PC-3 (cell line): ENCODE measurements around the gene ARAP3. TPM values are rescaled to one million over a fixed set of nuclear protein-coding genes. Genes with fewer than 3 reads are reported as not detected.
A peak's percentile ranks its signal among the peaks of the same experiment; 100 is the strongest.

ENCODE experiments used
- ATAC-seq: fragments of 200-7000 bp; cut with Tn5 transposase; 2 replicates; pipeline ENCODE4 v1.9.1; 2020; ENCODE audit warnings: mild to moderate bottlenecking, moderate library complexity
- BruUV-seq: library from RNA; stranded (reverse); fragments of 400-500 nt; replicated peaks from 2 replicates; lab custom pipeline; 2021; lab: Mats Ljungman, UMichigan
- CTCF ChIA-PET: fragments of 300-600 bp; sonication (Branson Sonifier 250); formaldehyde crosslinking; loops from one replicate; lab custom pipeline; 2022; ENCODE audit warnings: antibody characterized with exemption; lab: Charles Lee
- POLR2A ChIA-PET: fragments of 300-600 bp; sonication (Branson Sonifier 250); formaldehyde crosslinking; loops from one replicate; lab custom pipeline; 2022; ENCODE audit warnings: antibody characterized with exemption; ENCODE audit not compliant: unreplicated experiment; lab: Charles Lee
- DNase-seq: peaks from one replicate; pipeline ENCODE4 v3.0.0-alpha.2; 2015
- H2AFZ ChIP-seq: fragments of 300-600 bp; sonication (generic); 2 replicates; pipeline ENCODE4 v1.6.0; 2016; ENCODE audit warnings: antibody characterized with exemption, low read length
- H3F3A ChIP-seq: fragments of 300-600 bp; sonication (generic); one replicate; pipeline ENCODE4 v1.6.0; 2017; ENCODE audit warnings: antibody characterized with exemption, low read length, control low read depth, mild to moderate bottlenecking; ENCODE audit not compliant: unreplicated experiment
- H3K27ac ChIP-seq: fragments of 300-600 bp; sonication (generic); 2 replicates; pipeline ENCODE4 v1.5.1; 2016; ENCODE audit warnings: mild to moderate bottlenecking, low read length
- H3K27me3 ChIP-seq: fragments of 300-600 bp; sonication (generic); 2 replicates; pipeline ENCODE4 v1.6.1; 2016; ENCODE audit warnings: low read length, mixed read lengths
- H3K36me3 ChIP-seq: fragments of 300-600 bp; sonication (generic); 2 replicates; pipeline ENCODE4 v1.6.1; 2016; ENCODE audit warnings: low read depth, mixed run types, low read length, mixed read lengths
- H3K4me1 ChIP-seq: fragments of 300-600 bp; sonication (generic); 2 replicates; pipeline ENCODE4 v1.5.1; 2016; ENCODE audit warnings: low read length; ENCODE audit not compliant: insufficient read depth
- H3K4me2 ChIP-seq: fragments of 300-600 bp; sonication (generic); 2 replicates; pipeline ENCODE4 v1.6.0; 2016; ENCODE audit warnings: low read length
- H3K4me3 ChIP-seq: fragments of 300-600 bp; sonication (generic); 2 replicates; pipeline ENCODE4 v1.5.1; 2016; ENCODE audit warnings: mild to moderate bottlenecking, low read length, mixed read lengths
- H3K79me2 ChIP-seq: fragments of 300-600 bp; sonication (generic); 2 replicates; pipeline ENCODE4 v1.6.1; 2017; ENCODE audit warnings: low read length, mixed read lengths
- H3K9ac ChIP-seq: fragments of 300-600 bp; sonication (generic); 2 replicates; pipeline ENCODE4 v1.6.0; 2016; ENCODE audit warnings: mild to moderate bottlenecking, low read length
- H3K9me2 ChIP-seq: fragments of 300-600 bp; sonication (generic); replicated peaks from 2 replicates; pipeline ENCODE4 v1.6.1; 2016; ENCODE audit warnings: mixed run types, low read length, mixed read lengths
- H3K9me3 ChIP-seq: fragments of 300-600 bp; sonication (generic); 2 replicates; pipeline ENCODE4 v1.6.1; 2016; ENCODE audit warnings: low read length, mixed read lengths
- H4K20me1 ChIP-seq: fragments of 300-600 bp; sonication (generic); 2 replicates; pipeline ENCODE4 v1.6.1; 2016; ENCODE audit warnings: low read length, mixed read lengths
- EZH2 ChIP-seq: fragments of 300-600 bp; sonication (generic); IDR thresholded peaks from one replicate; pipeline ENCODE4 v1.6.1; 2017; ENCODE audit warnings: antibody characterized with exemption, mild to moderate bottlenecking, low read length; ENCODE audit not compliant: unreplicated experiment
- EZH2phosphoT487 ChIP-seq: fragments of 300-600 bp; sonication (generic); IDR thresholded peaks from 2 replicates; pipeline ENCODE4 v1.6.1; 2018; ENCODE audit warnings: mild to moderate bottlenecking, antibody characterized with exemption, low read length, borderline replicate concordance
- intact Hi-C: fragments of 100-400 bp; cut with micrococcal nuclease; formaldehyde crosslinking; loops from 2 replicates; pipeline ENCODE4 v1.9.0; 2023
- total RNA-seq: library from RNA; depleted of rRNA; stranded (reverse); fragments of >200 nt; gene quantifications from 2 replicates; pipeline ENCODE4 v1.2.3, GENCODE V29; 2014
- TF ChIP-seq, protein P1 (sequence below): fragments of 300-600 bp; sonication (generic); conservative IDR thresholded peaks from 2 replicates; pipeline ENCODE4 v1.5.1; 2017; ENCODE audit warnings: antibody characterized with exemption, low read depth, mild to moderate bottlenecking, low read length

Gene ARAP3
- total RNA-seq, 1 experiment from 2014 or later = 7.1 TPM

DNA sequence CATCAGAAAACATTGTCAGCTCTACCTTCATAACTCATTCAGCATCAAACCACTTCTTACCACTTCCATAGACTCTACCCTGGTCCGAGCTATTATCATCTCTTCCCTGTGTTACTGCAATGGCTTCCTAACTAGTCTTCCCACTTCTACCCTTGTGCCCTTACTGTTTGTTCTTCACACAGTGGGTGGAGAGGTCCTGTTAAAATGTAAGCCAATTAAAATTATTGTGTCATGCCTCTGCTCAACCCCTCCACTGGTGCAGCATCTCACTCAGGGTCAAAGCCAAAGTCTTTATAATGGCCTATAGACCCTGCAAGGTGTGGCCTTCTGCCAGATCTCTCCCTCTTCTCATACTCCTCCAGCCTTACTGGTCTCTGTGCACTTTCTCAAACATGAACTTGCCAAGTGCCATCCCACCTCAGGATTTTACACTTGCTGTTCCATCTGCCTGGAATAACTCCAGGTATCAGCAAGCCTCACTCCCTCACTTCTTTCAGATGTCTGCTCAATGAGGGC, 22.8 kb upstream of the ARAP3 start:
- no peaks in the 10 kb centered on the region for H3K9me2 ChIP-seq
- no peaks in the 10 kb centered on the region for H3K36me3 ChIP-seq
- H3K27ac ChIP-seq = no peak overlapping the region
- ChIA-PET CTCF (no interaction called here), POLR2A (no interaction called here)
- no peak overlapping the region for H3K4me2 ChIP-seq
- no peaks in the 10 kb centered on the region for H3F3A ChIP-seq
- no peak overlapping the region for H2AFZ ChIP-seq
- no peak for TF ChIP-seq EZH2
- TF ChIP-seq, protein P1, sequence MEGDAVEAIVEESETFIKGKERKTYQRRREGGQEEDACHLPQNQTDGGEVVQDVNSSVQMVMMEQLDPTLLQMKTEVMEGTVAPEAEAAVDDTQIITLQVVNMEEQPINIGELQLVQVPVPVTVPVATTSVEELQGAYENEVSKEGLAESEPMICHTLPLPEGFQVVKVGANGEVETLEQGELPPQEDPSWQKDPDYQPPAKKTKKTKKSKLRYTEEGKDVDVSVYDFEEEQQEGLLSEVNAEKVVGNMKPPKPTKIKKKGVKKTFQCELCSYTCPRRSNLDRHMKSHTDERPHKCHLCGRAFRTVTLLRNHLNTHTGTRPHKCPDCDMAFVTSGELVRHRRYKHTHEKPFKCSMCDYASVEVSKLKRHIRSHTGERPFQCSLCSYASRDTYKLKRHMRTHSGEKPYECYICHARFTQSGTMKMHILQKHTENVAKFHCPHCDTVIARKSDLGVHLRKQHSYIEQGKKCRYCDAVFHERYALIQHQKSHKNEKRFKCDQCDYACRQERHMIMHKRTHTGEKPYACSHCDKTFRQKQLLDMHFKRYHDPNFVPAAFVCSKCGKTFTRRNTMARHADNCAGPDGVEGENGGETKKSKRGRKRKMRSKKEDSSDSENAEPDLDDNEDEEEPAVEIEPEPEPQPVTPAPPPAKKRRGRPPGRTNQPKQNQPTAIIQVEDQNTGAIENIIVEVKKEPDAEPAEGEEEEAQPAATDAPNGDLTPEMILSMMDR = no peak
- no peak for TF ChIP-seq EZH2phosphoT487
- no peaks in the 10 kb centered on the region for H4K20me1 ChIP-seq
- DNase-seq = no peak
- H3K4me3 ChIP-seq = no peak overlapping the region
- peaks cover 17% of the 10 kb centered on the region for H3K4me1 ChIP-seq
- BruUV-seq = no TSS peak
- no peaks in the 10 kb centered on the region for H3K79me2 ChIP-seq
- no peaks in the 10 kb centered on the region for H3K27me3 ChIP-seq
- intact Hi-C loops = loop anchor here (5.0 kb wide), 2 partner anchors 47 to 107 kb away; no protein-coding TSS in a partner anchor
- no peaks in the 10 kb centered on the region for H3K9me3 ChIP-seq
- no peak for ATAC-seq
- H3K9ac ChIP-seq = no peak overlapping the region

DNA sequence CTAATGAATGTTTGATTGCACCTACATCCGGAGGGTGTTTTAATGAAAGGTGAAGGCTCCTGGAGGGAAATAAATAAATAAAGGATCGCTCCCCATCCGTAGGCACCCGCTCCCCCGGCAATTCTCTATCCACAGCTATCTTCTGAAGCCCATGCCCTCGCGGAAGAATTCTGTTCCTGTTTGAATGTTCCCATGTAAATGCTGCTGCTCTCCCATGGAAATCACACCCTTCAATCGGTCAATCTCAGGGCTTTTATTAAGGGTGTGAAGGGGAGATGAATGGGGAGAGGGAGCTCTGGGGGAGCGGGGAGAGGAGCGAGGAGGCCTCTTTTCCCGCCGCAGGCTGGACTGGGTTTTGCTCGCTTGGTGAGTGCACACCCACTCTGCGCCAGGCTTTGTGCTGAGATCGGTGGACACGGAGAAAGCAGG, 21.1 kb upstream of the ARAP3 start:
- Histone ChIP-seq H3K36me3 (no peaks in the 10 kb centered on the region), H3K9me3 (no peaks in the 10 kb centered on the region), H3K4me1 (peaks cover 17% of the 10 kb centered on the region), H3K9me2 (no peaks in the 10 kb centered on the region), H3K27me3 (no peaks in the 10 kb centered on the region), H4K20me1 (no peaks in the 10 kb centered on the region), H3K4me3 (peak overlapping the region; percentile 81), H3F3A (no peaks in the 10 kb centered on the region), H3K27ac (no peak overlapping the region), H2AFZ (peak overlapping the region; percentile 99), H3K4me2 (peak overlapping the region; percentile 99), H3K79me2 (no peaks in the 10 kb centered on the region), H3K9ac (peak overlapping the region; percentile 56; the same call in 1 of the 2 replicates)
- intact Hi-C loops = loop anchor here (5.0 kb wide), 2 partner anchors 49 to 109 kb away; no protein-coding TSS in a partner anchor
- ChIA-PET POLR2A (interaction anchor here (0.7 kb wide), 1 partner anchor 547 kb away, joined by 11 read pairs; no protein-coding TSS in a partner anchor), CTCF (no interaction called here)
- TF ChIP-seq, protein P1 = no peak
- TF ChIP-seq EZH2 (no peak), EZH2phosphoT487 (no peak)
- no TSS peak for BruUV-seq
- ATAC-seq = 0 out of 2 replicates have a peak, but pooled peaks have one; percentile 4
- no peak for DNase-seq
